Skeletal muscle tissue (tissue), 4 donors: ENCODE measurements around the gene LRRC72. TPM values are rescaled to one million over a fixed set of nuclear protein-coding genes. Genes with fewer than 3 reads are reported as not detected.
"Not testable (repeated sequence)": the region's sequence is repeated elsewhere in the genome, so short reads cannot be mapped to it uniquely, and the experiment has no call there.

Source experiments
- H3K27ac ChIP-seq: one replicate; pipeline ENCODE4 v1.7.0; 2013; ENCODE audit warnings: mild to moderate bottlenecking, low read depth, low read length, inconsistent platforms
- H3K27me3 ChIP-seq, 3 donors: one replicate each; pipeline ENCODE4 v1.7.0; 2013; ENCODE audit warnings: low read length in 3 of 3; ENCODE audit not compliant: control insufficient read depth in 3 of 3, insufficient read depth in 3 of 3
- H3K36me3 ChIP-seq, 3 donors: one replicate each; pipeline ENCODE4 v1.7.0; 2013; ENCODE audit warnings: low read length in 3 of 3; ENCODE audit not compliant: control insufficient read depth in 3 of 3, insufficient read depth in 3 of 3
- H3K4me1 ChIP-seq, 3 donors: one replicate each; pipeline ENCODE4 v1.7.0; 2013; ENCODE audit warnings: low read length in 3 of 3, mild to moderate bottlenecking in 3 of 3; ENCODE audit not compliant: control insufficient read depth in 3 of 3, insufficient read depth in 3 of 3
- H3K4me3 ChIP-seq, 3 donors: one replicate each; pipeline ENCODE4 v1.7.0; 2013; ENCODE audit warnings: low read length in 3 of 3
- H3K9ac ChIP-seq, 3 donors: one replicate each; pipeline ENCODE4 v1.7.0; 2013; ENCODE audit warnings: low read length in 3 of 3, mild to moderate bottlenecking in 3 of 3, moderate library complexity in 2 of 3, low read depth in 1 of 3
- H3K9me3 ChIP-seq, 3 donors: one replicate each; pipeline ENCODE4 v1.7.0; 2013; ENCODE audit warnings: low read length in 3 of 3; ENCODE audit not compliant: control insufficient read depth in 3 of 3
- total RNA-seq: library from RNA; depleted of rRNA; stranded (reverse); fragments of >200 nt; gene quantifications from one replicate; pipeline ENCODE4 v1.2.3, GENCODE V29; 2014
- donor health status: Osteomylitis.

The LRRC72 gene
- total RNA-seq, 1 donor from 2014 or later: not detected

- Histone ChIP-seq H3K27ac (no peak overlapping the region), H3K9ac (no peak overlapping the region), H3K4me1 (no peaks in the 10 kb centered on the region), H3K36me3 (no peaks in the 10 kb centered on the region), H3K27me3 (no peaks in the 10 kb centered on the region), H3K9me3 (no peaks in the 10 kb centered on the region), H3K4me3 (no peak overlapping the region)
These were observed 28.5 kb upstream of the LRRC72 start for GRCh38 chr7:16498122-16498521.

DNA sequence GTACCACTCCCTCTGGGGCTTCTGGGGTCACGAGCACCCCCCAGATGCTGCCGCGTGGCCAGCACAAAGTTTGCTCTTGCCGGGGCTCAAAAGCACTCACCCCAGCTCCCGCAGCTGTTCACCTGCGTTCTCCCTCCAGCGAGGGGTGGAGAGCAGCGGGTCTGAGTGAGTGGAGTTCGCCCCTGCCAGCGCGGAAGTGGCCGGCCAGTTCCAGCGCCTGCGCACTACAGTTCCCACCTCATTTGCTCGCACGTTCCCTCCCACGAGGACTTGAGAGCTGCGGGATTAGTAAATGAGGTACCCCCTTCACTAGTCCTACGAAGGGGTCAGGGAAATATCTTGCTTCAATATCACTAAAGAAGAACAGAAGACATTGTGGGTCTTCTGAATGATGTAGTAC, 24.3 kb upstream of the LRRC72 start:
- H3K27ac ChIP-seq: no peak overlapping the region
- no peak overlapping the region for H3K9ac ChIP-seq
- no peaks in the 10 kb centered on the region for H3K9me3 ChIP-seq
- no peaks in the 10 kb centered on the region for H3K36me3 ChIP-seq
- no peaks in the 10 kb centered on the region for H3K4me1 ChIP-seq
- H3K27me3 ChIP-seq: no peaks in the 10 kb centered on the region
- no peak overlapping the region for H3K4me3 ChIP-seq

DNA sequence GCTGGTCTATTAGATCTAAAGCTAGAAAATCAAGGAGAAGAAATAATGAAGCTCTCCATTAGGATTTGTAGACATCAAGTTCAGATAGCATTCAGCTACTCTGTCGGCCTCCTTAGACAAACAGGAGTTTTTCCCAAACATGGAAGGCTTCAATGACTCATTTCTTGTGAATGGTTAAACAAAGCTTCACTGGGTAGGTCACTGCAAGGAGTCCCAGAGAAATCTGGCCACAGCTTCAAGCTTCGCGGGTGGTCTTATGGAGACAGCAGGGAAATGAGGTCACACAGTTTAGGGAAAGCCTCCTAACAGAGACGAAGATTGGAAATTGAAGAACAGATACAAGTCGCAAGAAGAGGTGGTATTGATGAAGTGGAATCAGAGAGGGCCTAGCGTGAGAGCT, 22.6 kb upstream of the LRRC72 start:
- H3K27me3 ChIP-seq: no peaks in the 10 kb centered on the region
- no peak overlapping the region for H3K27ac ChIP-seq
- no peaks in the 10 kb centered on the region for H3K9me3 ChIP-seq
- H3K9ac ChIP-seq: no peak overlapping the region
- H3K36me3 ChIP-seq: no peaks in the 10 kb centered on the region
- no peak overlapping the region for H3K4me3 ChIP-seq
- H3K4me1 ChIP-seq: no peaks in the 10 kb centered on the region

GRCh38 chr7:16506422-16506821, 20.2 kb upstream of the LRRC72 start:
- H3K27ac ChIP-seq, H3K9me3 ChIP-seq, H3K36me3 ChIP-seq, H3K4me3 ChIP-seq, H3K9ac ChIP-seq, H3K4me1 ChIP-seq, H3K27me3 ChIP-seq: not testable (repeated sequence)

DNA sequence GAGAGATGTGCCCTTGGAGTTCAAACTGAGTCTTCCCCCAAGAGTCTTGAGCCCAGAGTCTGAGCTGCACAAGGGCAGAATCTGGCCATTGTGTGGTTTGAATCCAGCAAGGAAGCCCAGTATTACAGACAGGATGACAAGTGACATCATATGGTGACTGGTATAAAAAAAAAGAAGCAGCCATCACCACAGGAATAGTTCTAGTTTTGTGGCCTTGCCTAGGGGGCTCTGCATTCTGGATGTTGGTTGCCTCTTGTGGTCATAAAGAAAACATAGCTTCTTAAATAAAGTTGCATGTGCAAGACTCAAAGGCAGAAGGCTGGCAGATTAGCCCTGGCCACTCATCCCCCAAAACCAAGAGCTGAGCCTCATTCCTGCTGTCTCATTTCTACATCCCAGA, 16.8 kb upstream of the LRRC72 start:
- Histone ChIP-seq H3K4me1 (no peaks in the 10 kb centered on the region), H3K27me3 (no peaks in the 10 kb centered on the region), H3K27ac (no peak overlapping the region), H3K4me3 (no peak overlapping the region), H3K9ac (no peak overlapping the region), H3K36me3 (no peaks in the 10 kb centered on the region), H3K9me3 (no peaks in the 10 kb centered on the region)

GRCh38 chr7:16511314-16511713, 15.3 kb upstream of the LRRC72 start:
- H3K9ac ChIP-seq: no peak overlapping the region
- no peaks in the 10 kb centered on the region for H3K36me3 ChIP-seq
- no peaks in the 10 kb centered on the region for H3K27me3 ChIP-seq

GRCh38 chr7:16512097-16512496, 14.5 kb upstream of the LRRC72 start:
- Histone ChIP-seq H3K27ac (no peak overlapping the region), H3K4me3 (no peak overlapping the region), H3K9ac (no peak overlapping the region), H3K27me3 (no peaks in the 10 kb centered on the region), H3K9me3 (no peaks in the 10 kb centered on the region), H3K36me3 (no peaks in the 10 kb centered on the region), H3K4me1 (no peaks in the 10 kb centered on the region)

More at GRCh38 chr7:16511314-16511713, 15.3 kb upstream of the LRRC72 start:
- H3K9me3 ChIP-seq: no peaks in the 10 kb centered on the region
- H3K27ac ChIP-seq: no peak overlapping the region
- no peak overlapping the region for H3K4me3 ChIP-seq
- no peaks in the 10 kb centered on the region for H3K4me1 ChIP-seq

GRCh38 chr7:16514271-16514670, 12.4 kb upstream of the LRRC72 start:
- Histone ChIP-seq H3K4me1 (no peaks in the 10 kb centered on the region), H3K9ac (no peak overlapping the region), H3K27me3 (no peaks in the 10 kb centered on the region), H3K36me3 (no peaks in the 10 kb centered on the region), H3K9me3 (no peaks in the 10 kb centered on the region), H3K27ac (no peak overlapping the region), H3K4me3 (no peak overlapping the region)

DNA sequence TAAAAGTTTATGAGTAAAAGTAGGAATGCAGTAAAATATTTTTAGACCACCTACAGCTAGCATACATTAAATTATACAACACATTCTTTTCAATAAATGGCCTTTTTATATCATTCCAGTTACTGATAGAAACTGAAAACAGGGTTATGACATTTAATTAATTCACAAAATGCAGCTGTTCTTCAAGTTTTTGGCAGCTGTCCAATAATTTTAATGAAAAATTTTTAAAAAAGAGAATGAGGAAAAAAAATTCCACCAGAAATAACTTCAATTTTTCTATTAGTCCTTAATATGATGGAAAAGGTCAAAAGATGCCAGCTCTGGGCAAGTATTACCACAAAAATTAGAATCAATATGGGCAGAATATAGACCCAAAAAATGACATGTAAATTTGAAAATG, 11.9 kb upstream of the LRRC72 start:
- H3K4me1 ChIP-seq: no peaks in the 10 kb centered on the region

GRCh38 chr7:16515785-16516685, 10.6 kb upstream of the LRRC72 start:
- Histone ChIP-seq H3K9ac (no peak overlapping the region), H3K4me1 (no peaks in the 10 kb centered on the region), H3K9me3 (no peaks in the 10 kb centered on the region), H3K27ac (no peak overlapping the region), H3K36me3 (no peaks in the 10 kb centered on the region), H3K27me3 (no peaks in the 10 kb centered on the region), H3K4me3 (no peak overlapping the region)

More for the DNA sequence above, 11.9 kb upstream of the LRRC72 start:
- H3K27ac ChIP-seq: no peak overlapping the region
- no peak overlapping the region for H3K9ac ChIP-seq
- H3K9me3 ChIP-seq: no peaks in the 10 kb centered on the region
- no peak overlapping the region for H3K4me3 ChIP-seq
- no peaks in the 10 kb centered on the region for H3K27me3 ChIP-seq
- H3K36me3 ChIP-seq: no peaks in the 10 kb centered on the region
